GM23338 (cell line): ENCODE results near the gene IGFBP7. TPM values are rescaled to one million over a fixed set of nuclear protein-coding genes. Genes with fewer than 3 reads are reported as not detected.

Source experiments
- ATAC-seq: fragments of 200-7000 bp; cut with Tn5 transposase; 3 replicates; pipeline ENCODE4 v1.9.1; 2020
- DNase-seq: peaks from one replicate; pipeline ENCODE4 v3.0.0-alpha.2; 2015; ENCODE audit warnings: low spot score
- H2AFZ ChIP-seq: fragments of 200-600 bp; sonication (generic); 2 replicates; pipeline ENCODE4 v1.8.0; 2016; ENCODE audit warnings: antibody characterized with exemption, mild to moderate bottlenecking, moderate library complexity
- H3F3A ChIP-seq: fragments of 200-600 bp; sonication (generic); replicated peaks from 2 replicates; pipeline ENCODE4 v1.8.0; 2017; ENCODE audit warnings: antibody characterized with exemption, mixed run types, low read depth
- H3K27ac ChIP-seq: fragments of 200-600 bp; sonication (generic); 2 replicates; pipeline ENCODE4 v1.6.1; 2016; ENCODE audit warnings: low read depth
- H3K27me3 ChIP-seq: fragments of 200-600 bp; sonication (generic); 2 replicates; pipeline ENCODE4 v1.8.0; 2016; ENCODE audit warnings: mild to moderate bottlenecking, mixed run types, moderate library complexity; ENCODE audit not compliant: insufficient read depth
- H3K36me3 ChIP-seq: fragments of 200-600 bp; sonication (generic); 2 replicates; pipeline ENCODE4 v1.8.0; 2016; ENCODE audit warnings: mild to moderate bottlenecking; ENCODE audit not compliant: insufficient read depth
- H3K4me1 ChIP-seq: fragments of 200-600 bp; sonication (generic); 2 replicates; pipeline ENCODE4 v1.8.0; 2016; ENCODE audit warnings: mild to moderate bottlenecking, moderate library complexity; ENCODE audit not compliant: insufficient read depth
- H3K4me2 ChIP-seq: fragments of 200-600 bp; sonication (generic); 2 replicates; pipeline ENCODE4 v1.7.1; 2017; ENCODE audit warnings: mixed run types
- H3K4me3 ChIP-seq: fragments of 200-600 bp; sonication (generic); 2 replicates; pipeline ENCODE4 v1.6.1; 2016; ENCODE audit warnings: mixed run types
- H3K79me2 ChIP-seq: fragments of 200-600 bp; sonication (generic); replicated peaks from 2 replicates; pipeline ENCODE4 v1.8.0; 2017; ENCODE audit warnings: mild to moderate bottlenecking; ENCODE audit not compliant: insufficient read depth
- H3K9me2 ChIP-seq: fragments of 200-600 bp; sonication (generic); 2 replicates; pipeline ENCODE4 v1.8.0; 2017; ENCODE audit not compliant: insufficient read depth
- H4K20me1 ChIP-seq: fragments of 200-600 bp; sonication (generic); replicated peaks from 2 replicates; pipeline ENCODE4 v1.8.0; 2017; ENCODE audit warnings: mild to moderate bottlenecking; ENCODE audit not compliant: insufficient read depth
- H3K27ac Mint-ChIP-seq: 2 replicates; pipeline ENCODE4 v1.8.0; 2020; ENCODE audit warnings: inconsistent platforms, mild to moderate bottlenecking, moderate library complexity, mixed read lengths
- H3K27me3 Mint-ChIP-seq: 3 replicates; pipeline ENCODE4 v1.8.0; 2022; ENCODE audit warnings: low read depth, mild to moderate bottlenecking, moderate library complexity, mixed read lengths, inconsistent platforms; ENCODE audit not compliant: insufficient read depth, poor library complexity
- H3K36me3 Mint-ChIP-seq: 3 replicates; pipeline ENCODE4 v1.8.0; 2021; ENCODE audit warnings: low read depth, mild to moderate bottlenecking, inconsistent platforms, moderate library complexity, mixed read lengths
- H3K4me1 Mint-ChIP-seq: 3 replicates; pipeline ENCODE4 v1.8.0; 2020; ENCODE audit warnings: mild to moderate bottlenecking, inconsistent platforms, mixed read lengths
- H3K4me3 Mint-ChIP-seq: 3 replicates; pipeline ENCODE4 v1.8.0; 2021; ENCODE audit warnings: moderate library complexity, mild to moderate bottlenecking, inconsistent platforms, mixed read lengths
- H3K9me3 Mint-ChIP-seq: 3 replicates; pipeline ENCODE4 v1.8.0; 2020; ENCODE audit warnings: moderate library complexity, mild to moderate bottlenecking, inconsistent platforms, mixed read lengths
- CREB1 ChIP-seq: fragments of 250-450 bp; sonication (Bioruptor Pico); IDR thresholded peaks from 2 replicates; pipeline ENCODE4 v1.5.0; 2020; ENCODE audit warnings: low read depth, mild to moderate bottlenecking, moderate library complexity
- EZH2 ChIP-seq: fragments of 200-600 bp; sonication (generic); IDR thresholded peaks from one replicate; pipeline ENCODE4 v1.8.0; 2017; ENCODE audit warnings: antibody characterized with exemption, mild to moderate bottlenecking, low read depth; ENCODE audit not compliant: unreplicated experiment
- EZH2phosphoT487 ChIP-seq: fragments of 200-600 bp; sonication (generic); IDR thresholded peaks from one replicate; pipeline ENCODE4 v1.8.1; 2018; ENCODE audit warnings: antibody characterized with exemption; ENCODE audit not compliant: unreplicated experiment
- JUNB ChIP-seq: IDR thresholded peaks from one replicate; pipeline ENCODE4 v1.6.1; 2016; ENCODE audit warnings: antibody characterized with exemption; ENCODE audit not compliant: unreplicated experiment
- NANOG ChIP-seq: IDR thresholded peaks from 2 replicates; pipeline ENCODE4 v1.6.1; 2016; ENCODE audit warnings: antibody characterized with exemption, borderline replicate concordance
- POLR2AphosphoS5 ChIP-seq: IDR thresholded peaks from 2 replicates; pipeline ENCODE4 v1.6.1; 2016; ENCODE audit warnings: antibody characterized with exemption, low read depth
- STAT1 ChIP-seq: IDR thresholded peaks from one replicate; pipeline ENCODE4 v1.6.1; 2016; ENCODE audit warnings: antibody characterized with exemption; ENCODE audit not compliant: unreplicated experiment
- ZNF114 ChIP-seq: fragments of 250-450 bp; sonication (Bioruptor Pico); IDR thresholded peaks from 2 replicates; pipeline ENCODE4 v1.5.0; 2020; ENCODE audit warnings: mild to moderate bottlenecking, moderate library complexity
- ZNF331 ChIP-seq: fragments of 250-450 bp; sonication (Bioruptor Pico); IDR thresholded peaks from 2 replicates; pipeline ENCODE4 v1.5.0; 2020; ENCODE audit warnings: low read depth, mild to moderate bottlenecking, moderate library complexity
- polyA plus RNA-seq: library from polyadenylated mRNA; unstranded; fragments of >200 nt; fragmentation: Nextera tagmentation; extraction: Ambion mirVana; gene quantifications from 2 replicates; pipeline ENCODE4 v1.2.1, GENCODE V29; 2016
- total RNA-seq: library from RNA; depleted of rRNA; stranded (reverse); fragments of >200 nt; shearing (Covaris generic); gene quantifications from 2 replicates; pipeline ENCODE4 v1.2.3, GENCODE V29; 2014
- TF ChIP-seq, protein P1 (sequence below): fragments of 250-450 bp; sonication (Bioruptor Pico); IDR thresholded peaks from 2 replicates; pipeline ENCODE4 v1.5.0; 2020; ENCODE audit warnings: mild to moderate bottlenecking, moderate library complexity
- TF ChIP-seq, protein P2 (sequence below): IDR thresholded peaks from one replicate; pipeline ENCODE4 v1.6.1; 2018; ENCODE audit warnings: antibody characterized with exemption; ENCODE audit not compliant: unreplicated experiment
- TF ChIP-seq, protein P3 (sequence below): IDR thresholded peaks from 2 replicates; pipeline ENCODE4 v1.6.1; 2016; ENCODE audit warnings: antibody characterized with exemption
- TF ChIP-seq, protein P4 (sequence below), 2 experiments: fragments of 200-600 bp in 1 of 2; sonication (generic) in 1 of 2; conservative IDR thresholded peaks; 2 replicates each; pipeline versions ENCODE4 v1.5.1 to v1.6.1; 2016 to 2017; ENCODE audit warnings: antibody characterized with exemption in 2 of 2, low read depth in 2 of 2, mild to moderate bottlenecking in 2 of 2, moderate library complexity in 1 of 2

IGFBP7 gene
- total and polyA plus RNA-seq, 2 experiments from 2014 or later = 0.49 to 7.9 TPM

DNA sequence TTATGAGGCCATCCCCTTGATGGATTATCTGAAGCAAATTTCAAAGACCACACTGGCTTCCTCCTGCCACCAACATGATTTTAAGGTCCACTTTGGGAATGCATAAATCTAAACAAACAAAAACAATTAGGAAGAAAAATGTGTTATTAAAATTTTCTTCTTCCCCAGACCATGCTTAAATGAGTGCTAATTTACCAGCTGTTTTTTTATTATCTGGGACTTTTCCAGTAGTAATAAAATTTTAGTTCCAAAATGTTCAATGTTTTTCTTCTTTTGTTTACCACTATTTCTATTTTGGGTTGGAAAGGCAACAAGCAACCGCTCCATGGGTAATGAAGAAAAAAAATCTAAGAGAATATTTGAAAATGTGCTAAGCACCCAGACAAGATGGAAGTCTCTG is 69.2 kb downstream of the IGFBP7 start:
- H3K27ac ChIP-seq = no peak overlapping the region
- H3K9me2 ChIP-seq = no peaks in the 10 kb centered on the region

More for the DNA sequence above, 69.2 kb downstream of the IGFBP7 start:
- Histone ChIP-seq H3K4me2 (no peak overlapping the region), H3K79me2 (no peaks in the 10 kb centered on the region), H3K4me3 (no peak overlapping the region), H2AFZ (no peak overlapping the region; the same call in 1 of the 2 replicates), H4K20me1 (no peaks in the 10 kb centered on the region), H3K4me1 (no peaks in the 10 kb centered on the region), H3F3A (no peaks in the 10 kb centered on the region), H3K36me3 (no peaks in the 10 kb centered on the region), H3K27me3 (no peaks in the 10 kb centered on the region)
- no peak for ATAC-seq
- H3K36me3 Mint-ChIP-seq = no peaks in the 10 kb centered on the region
- no peak overlapping the region for H3K4me3 Mint-ChIP-seq
- H3K27ac Mint-ChIP-seq = no peak overlapping the region
- no peaks in the 10 kb centered on the region for H3K9me3 Mint-ChIP-seq
- TF ChIP-seq ZNF114 (CRISPR knock-in tag) (no peak), EZH2 (no peak), EZH2phosphoT487 (no peak), NANOG (no peak), POLR2AphosphoS5 (no peak), JUNB (no peak), STAT1 (no peak), CREB1 (CRISPR knock-in tag) (no peak), ZNF331 (CRISPR knock-in tag) (no peak)
- TF ChIP-seq, protein P1, sequence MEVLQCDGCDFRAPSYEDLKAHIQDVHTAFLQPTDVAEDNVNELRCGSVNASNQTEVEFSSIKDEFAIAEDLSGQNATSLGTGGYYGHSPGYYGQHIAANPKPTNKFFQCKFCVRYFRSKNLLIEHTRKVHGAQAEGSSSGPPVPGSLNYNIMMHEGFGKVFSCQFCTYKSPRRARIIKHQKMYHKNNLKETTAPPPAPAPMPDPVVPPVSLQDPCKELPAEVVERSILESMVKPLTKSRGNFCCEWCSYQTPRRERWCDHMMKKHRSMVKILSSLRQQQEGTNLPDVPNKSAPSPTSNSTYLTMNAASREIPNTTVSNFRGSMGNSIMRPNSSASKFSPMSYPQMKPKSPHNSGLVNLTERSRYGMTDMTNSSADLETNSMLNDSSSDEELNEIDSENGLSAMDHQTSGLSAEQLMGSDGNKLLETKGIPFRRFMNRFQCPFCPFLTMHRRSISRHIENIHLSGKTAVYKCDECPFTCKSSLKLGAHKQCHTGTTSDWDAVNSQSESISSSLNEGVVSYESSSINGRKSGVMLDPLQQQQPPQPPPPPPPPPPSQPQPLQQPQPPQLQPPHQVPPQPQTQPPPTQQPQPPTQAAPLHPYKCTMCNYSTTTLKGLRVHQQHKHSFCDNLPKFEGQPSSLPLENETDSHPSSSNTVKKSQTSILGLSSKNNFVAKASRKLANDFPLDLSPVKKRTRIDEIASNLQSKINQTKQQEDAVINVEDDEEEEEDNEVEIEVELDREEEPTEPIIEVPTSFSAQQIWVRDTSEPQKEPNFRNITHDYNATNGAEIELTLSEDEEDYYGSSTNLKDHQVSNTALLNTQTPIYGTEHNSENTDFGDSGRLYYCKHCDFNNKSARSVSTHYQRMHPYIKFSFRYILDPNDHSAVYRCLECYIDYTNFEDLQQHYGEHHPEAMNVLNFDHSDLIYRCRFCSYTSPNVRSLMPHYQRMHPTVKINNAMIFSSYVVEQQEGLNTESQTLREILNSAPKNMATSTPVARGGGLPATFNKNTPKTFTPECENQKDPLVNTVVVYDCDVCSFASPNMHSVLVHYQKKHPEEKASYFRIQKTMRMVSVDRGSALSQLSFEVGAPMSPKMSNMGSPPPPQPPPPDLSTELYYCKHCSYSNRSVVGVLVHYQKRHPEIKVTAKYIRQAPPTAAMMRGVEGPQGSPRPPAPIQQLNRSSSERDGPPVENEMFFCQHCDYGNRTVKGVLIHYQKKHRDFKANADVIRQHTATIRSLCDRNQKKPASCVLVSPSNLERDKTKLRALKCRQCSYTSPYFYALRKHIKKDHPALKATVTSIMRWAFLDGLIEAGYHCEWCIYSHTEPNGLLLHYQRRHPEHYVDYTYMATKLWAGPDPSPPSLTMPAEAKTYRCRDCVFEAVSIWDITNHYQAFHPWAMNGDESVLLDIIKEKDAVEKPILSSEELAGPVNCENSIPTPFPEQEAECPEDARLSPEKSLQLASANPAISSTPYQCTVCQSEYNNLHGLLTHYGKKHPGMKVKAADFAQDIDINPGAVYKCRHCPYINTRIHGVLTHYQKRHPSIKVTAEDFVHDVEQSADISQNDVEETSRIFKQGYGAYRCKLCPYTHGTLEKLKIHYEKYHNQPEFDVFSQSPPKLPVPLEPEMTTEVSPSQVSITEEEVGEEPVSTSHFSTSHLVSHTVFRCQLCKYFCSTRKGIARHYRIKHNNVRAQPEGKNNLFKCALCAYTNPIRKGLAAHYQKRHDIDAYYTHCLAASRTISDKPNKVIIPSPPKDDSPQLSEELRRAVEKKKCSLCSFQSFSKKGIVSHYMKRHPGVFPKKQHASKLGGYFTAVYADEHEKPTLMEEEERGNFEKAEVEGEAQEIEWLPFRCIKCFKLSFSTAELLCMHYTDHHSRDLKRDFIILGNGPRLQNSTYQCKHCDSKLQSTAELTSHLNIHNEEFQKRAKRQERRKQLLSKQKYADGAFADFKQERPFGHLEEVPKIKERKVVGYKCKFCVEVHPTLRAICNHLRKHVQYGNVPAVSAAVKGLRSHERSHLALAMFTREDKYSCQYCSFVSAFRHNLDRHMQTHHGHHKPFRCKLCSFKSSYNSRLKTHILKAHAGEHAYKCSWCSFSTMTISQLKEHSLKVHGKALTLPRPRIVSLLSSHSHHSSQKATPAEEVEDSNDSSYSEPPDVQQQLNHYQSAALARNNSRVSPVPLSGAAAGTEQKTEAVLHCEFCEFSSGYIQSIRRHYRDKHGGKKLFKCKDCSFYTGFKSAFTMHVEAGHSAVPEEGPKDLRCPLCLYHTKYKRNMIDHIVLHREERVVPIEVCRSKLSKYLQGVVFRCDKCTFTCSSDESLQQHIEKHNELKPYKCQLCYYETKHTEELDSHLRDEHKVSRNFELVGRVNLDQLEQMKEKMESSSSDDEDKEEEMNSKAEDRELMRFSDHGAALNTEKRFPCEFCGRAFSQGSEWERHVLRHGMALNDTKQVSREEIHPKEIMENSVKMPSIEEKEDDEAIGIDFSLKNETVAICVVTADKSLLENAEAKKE (CRISPR knock-in tag) = no peak
- TF ChIP-seq, protein P2, sequence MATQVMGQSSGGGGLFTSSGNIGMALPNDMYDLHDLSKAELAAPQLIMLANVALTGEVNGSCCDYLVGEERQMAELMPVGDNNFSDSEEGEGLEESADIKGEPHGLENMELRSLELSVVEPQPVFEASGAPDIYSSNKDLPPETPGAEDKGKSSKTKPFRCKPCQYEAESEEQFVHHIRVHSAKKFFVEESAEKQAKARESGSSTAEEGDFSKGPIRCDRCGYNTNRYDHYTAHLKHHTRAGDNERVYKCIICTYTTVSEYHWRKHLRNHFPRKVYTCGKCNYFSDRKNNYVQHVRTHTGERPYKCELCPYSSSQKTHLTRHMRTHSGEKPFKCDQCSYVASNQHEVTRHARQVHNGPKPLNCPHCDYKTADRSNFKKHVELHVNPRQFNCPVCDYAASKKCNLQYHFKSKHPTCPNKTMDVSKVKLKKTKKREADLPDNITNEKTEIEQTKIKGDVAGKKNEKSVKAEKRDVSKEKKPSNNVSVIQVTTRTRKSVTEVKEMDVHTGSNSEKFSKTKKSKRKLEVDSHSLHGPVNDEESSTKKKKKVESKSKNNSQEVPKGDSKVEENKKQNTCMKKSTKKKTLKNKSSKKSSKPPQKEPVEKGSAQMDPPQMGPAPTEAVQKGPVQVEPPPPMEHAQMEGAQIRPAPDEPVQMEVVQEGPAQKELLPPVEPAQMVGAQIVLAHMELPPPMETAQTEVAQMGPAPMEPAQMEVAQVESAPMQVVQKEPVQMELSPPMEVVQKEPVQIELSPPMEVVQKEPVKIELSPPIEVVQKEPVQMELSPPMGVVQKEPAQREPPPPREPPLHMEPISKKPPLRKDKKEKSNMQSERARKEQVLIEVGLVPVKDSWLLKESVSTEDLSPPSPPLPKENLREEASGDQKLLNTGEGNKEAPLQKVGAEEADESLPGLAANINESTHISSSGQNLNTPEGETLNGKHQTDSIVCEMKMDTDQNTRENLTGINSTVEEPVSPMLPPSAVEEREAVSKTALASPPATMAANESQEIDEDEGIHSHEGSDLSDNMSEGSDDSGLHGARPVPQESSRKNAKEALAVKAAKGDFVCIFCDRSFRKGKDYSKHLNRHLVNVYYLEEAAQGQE = no peak
- TF ChIP-seq, protein P3, sequence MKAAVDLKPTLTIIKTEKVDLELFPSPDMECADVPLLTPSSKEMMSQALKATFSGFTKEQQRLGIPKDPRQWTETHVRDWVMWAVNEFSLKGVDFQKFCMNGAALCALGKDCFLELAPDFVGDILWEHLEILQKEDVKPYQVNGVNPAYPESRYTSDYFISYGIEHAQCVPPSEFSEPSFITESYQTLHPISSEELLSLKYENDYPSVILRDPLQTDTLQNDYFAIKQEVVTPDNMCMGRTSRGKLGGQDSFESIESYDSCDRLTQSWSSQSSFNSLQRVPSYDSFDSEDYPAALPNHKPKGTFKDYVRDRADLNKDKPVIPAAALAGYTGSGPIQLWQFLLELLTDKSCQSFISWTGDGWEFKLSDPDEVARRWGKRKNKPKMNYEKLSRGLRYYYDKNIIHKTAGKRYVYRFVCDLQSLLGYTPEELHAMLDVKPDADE = no peak
- TF ChIP-seq, protein P4, sequence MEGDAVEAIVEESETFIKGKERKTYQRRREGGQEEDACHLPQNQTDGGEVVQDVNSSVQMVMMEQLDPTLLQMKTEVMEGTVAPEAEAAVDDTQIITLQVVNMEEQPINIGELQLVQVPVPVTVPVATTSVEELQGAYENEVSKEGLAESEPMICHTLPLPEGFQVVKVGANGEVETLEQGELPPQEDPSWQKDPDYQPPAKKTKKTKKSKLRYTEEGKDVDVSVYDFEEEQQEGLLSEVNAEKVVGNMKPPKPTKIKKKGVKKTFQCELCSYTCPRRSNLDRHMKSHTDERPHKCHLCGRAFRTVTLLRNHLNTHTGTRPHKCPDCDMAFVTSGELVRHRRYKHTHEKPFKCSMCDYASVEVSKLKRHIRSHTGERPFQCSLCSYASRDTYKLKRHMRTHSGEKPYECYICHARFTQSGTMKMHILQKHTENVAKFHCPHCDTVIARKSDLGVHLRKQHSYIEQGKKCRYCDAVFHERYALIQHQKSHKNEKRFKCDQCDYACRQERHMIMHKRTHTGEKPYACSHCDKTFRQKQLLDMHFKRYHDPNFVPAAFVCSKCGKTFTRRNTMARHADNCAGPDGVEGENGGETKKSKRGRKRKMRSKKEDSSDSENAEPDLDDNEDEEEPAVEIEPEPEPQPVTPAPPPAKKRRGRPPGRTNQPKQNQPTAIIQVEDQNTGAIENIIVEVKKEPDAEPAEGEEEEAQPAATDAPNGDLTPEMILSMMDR (conservative IDR thresholded peaks at IDR 0.05; ENCODE audit: low read depth in 2 of 2) = no peak
- no peak for DNase-seq
- H3K27me3 Mint-ChIP-seq = peaks cover 3% of the 10 kb centered on the region
- H3K4me1 Mint-ChIP-seq = peaks cover 4% of the 10 kb centered on the region; the same call in 1 of the 3 replicates
